T-helper 1 cell (primary cell): Measurements from ENCODE around the gene PGM5.

Experiments
- DNase-seq, 5 donors: peaks; one replicate each; pipeline ENCODE4 v3.0.0-alpha.2; 2012 to 2020

Gene PGM5

DNA sequence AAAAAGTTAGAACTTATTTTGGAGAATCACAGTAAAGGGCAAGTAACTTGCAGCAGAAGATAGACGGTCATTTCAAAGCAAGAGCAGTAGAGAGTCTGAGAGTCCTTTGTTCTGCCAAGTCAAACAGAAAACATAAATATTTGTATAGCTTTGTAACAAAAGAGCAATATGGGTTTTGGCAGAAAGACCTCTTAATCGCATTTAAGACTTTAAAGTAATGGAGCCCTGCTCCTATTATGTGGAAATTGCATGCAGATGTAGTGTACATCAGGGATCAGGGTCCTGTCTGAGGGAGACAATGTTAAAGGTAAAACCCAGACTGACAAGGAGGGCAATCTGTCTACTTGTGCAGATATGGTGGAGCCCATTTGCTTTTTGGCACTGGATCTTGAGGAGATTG, 87.2 kb downstream of the PGM5 start:
- DNase-seq: no peak

DNA sequence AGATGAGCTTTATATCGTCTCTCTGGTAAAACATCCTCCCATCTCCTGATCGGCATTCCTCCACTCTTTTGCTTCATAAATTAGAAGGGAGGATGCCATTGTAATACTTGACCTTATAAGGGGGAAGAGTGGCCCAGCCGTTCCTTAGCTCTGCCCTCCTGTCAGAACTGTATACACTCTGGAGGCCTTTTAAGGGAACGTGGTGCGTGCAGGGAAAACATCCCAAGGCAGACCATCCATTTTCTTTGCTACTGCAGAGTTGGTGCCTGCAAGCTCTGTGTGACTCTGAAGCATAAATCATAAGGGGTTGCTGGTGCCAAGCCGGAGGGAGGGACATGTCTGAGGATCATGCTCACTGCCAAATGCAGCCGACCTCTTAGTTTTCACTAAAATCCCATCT, 90.4 kb downstream of the PGM5 start:
- no peak for DNase-seq

DNA sequence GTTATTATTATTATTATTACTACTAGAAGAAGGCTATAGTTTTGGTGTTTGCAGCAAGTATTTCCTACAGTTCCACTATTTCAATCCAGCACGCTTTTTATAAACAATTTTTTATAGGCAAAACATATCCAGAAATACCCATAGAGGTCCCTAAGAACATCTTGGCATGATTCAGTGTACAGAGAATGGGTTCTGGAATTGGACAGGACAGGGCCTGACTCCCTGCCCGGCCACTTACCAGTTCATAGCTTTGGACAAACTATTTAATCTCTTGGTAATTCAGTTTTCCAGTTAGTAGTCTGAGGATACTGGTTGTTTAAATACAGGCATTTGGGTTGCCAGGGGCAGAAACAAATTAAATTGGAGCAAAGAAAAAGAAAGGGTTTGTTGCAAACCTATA, 91.2 kb downstream of the PGM5 start:
- DNase-seq: no peak

DNA sequence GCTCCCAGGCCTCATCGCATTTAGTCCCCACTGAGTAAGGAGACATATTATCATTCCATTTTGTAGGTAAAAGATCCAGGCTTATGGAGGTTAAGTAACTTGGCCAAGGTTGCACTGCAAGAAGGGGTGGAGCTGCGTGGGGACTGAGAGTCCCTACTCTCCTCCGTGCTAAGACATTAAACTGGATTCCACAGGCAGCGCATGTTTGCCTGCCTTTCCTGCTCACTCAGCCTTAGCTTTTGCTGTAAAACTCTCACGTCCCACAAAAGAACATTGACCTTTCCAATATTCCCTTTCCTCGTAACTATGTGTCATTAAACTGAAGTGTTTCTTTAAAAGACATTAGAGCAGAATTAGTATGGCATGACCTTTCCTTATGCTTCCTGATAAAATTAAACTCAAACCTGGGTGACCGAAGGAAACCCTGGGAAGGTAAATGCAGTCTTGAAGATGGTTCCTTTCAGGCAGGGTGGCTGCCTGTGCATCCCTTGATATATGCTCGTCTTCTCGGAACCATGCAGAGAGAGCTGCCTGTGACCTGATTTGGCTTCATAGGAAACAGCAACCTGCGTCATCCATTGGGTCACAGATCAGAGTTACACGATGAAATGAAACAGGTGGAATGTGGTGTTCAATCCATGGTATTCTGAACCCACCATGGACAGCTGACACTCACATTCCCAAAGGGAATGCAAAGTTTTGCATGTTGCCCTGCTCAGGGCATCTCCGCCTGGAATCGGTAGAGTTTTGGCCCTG, 98.3 kb downstream of the PGM5 start:
- DNase-seq: no peak

DNA sequence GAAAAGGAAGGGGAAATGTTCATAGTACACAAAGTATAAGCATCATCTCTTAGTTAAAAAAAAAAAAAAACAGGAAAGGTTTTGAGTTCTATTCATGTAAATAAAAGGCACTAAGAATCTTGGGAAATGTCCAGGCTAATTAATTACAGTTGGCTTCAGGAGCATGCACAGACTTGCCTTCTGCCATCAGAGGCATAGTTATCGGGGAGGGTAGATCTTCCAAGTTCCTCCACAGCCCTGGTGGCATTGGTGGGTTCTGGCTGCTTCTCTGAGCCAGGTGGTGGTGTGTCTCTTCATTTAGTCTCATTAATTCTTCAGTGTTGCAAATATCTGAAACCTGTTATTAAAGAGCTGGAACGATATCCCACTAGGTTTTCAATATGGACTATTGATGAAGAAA, 99.0 kb downstream of the PGM5 start:
- DNase-seq: no peak

DNA sequence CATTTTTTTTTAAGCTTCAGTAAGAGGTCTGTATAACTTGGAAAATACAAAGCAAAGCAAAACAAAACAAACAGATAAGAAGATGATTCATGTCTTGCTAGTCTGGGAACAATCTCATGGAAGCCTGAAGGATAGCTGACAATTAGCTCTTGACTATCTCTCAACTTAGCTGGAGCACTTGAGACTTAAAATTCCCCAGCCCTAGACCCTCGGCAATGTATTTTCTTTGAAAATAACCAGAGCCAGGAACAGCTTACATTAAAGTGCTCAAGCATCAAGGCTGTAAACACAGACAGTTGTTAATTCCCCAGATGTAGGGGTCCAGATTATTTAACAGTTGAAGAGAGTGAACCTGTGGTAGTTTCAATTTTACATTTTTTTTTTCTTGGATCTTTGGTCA, 101.4 kb downstream of the PGM5 start:
- DNase-seq: no peak

DNA sequence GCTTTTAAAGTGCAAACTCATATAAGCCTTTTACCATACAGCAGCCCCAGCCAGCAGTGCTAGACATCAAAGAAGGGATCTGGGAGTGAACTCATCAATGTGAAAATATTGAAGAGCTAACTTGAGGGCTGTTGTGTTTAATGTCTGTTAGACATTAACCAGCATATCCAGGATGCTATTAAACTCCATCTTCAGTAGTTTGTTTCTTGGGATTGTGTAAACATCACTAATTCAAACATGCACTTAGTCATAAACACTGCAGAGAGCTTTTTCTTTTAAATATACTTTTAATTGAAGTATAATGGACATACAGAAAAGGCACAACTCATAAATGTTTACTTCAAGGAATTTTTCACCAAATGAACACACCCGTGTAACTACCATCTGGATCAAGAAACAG, 102.5 kb downstream of the PGM5 start:
- no peak for DNase-seq

DNA sequence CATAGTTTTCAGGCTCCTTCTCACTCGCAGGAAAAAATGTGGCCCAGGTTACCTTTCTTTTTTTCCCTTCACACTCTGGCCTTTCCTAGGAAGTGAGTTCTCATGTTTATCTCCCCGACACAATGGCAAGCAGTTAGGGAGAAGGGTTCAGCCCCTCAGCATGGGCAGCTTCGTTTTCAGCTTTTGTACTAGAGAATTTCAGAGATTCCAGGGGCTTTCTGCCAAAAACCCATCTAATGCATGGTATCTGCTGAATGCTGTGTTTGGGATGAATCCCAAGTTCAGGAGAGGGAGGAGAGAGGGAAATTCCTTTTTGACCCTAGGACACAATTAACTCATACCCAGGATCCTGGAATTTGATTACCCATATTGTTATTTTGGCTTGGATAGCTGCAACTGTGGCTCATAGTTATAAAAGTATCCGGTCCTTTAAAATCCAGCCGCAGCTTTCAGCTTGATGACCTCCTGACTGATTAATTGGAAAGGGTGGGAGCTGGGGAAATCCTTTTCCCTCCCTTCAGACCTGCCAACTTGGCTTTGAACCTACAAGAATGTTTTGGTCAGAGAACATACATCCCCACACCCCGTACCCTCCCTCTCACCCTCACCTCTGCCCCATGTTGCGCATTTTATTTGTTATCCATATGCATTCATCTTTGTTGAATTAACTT, 105.8 kb downstream of the PGM5 start:
- DNase-seq: no peak

DNA sequence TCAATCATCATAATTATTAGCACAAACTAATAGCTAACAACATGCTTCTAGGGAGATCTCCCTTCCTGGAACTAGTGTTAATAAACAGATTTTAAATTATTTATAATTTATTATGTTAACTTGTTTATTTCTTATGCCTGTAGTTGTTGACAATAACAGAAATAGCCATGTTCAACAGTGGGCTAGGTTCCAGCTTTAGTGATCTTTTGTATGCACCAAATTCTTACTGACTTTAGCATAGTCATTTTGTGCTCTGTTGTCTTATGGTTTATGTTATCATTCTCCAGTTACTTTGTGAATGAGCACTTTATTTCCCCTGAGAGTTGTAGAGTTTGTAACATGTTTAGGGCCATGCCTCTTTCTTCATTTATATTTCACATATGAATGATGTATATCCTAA, 113.7 kb downstream of the PGM5 start:
- DNase-seq: no peak

DNA sequence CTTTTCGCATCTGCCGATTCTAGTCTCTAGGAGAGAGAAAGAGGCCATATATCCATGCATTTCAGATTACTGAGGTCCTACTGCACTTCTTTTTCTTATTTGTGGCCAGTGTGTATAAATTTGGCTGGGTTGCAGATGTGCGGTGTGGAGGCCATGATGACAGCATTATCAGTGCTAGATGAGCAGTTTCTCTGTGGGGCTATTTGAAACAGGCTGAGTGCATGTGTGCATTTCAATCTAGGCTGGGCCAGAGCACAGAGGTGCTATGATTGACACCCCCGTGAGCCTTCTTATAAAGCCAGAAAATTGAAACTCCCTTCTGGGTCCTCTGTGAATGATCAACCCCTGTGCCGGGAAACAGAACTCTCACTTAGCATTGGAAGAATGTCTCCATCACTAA, 114.2 kb downstream of the PGM5 start:
- DNase-seq: no peak

DNA sequence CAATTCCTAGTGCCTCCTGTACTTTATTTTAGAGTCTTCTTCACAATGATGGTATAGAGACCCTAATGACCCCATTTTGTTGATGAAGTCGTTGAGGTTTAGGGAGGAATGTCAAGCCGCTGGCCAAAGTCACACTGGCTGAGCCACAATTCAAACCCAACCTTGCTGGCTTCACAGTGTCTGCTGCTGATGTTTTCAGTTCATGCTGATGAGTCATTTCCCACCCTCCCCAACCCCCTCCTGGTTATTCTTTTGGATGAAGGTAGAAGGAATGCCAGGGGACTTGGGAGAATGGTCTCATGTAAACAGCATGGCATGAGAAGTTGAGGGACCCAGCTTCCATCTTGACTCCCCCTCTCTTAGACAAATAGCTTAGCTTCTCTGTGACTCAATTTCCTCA, 115.7 kb downstream of the PGM5 start:
- DNase-seq: no peak

DNA sequence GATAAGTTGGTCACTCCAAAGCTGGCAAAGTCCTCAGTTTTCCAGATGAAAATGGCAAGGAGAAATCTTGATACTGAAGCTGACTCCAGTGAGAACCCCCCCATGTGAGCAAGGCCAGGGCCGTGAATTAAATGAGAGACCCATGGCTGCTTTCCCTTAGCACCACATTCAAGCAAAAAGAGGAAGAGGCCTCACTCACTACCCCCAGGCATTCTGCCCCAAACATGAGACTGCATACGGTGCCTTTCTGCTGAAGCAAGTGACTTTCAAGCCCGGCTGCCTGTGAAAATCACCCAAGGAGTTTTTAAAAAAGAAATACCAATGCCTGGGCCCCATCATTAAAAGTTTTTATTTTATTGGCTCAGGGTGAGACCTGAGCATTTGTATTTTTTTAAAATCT, 117.4 kb downstream of the PGM5 start:
- no peak for DNase-seq

DNA sequence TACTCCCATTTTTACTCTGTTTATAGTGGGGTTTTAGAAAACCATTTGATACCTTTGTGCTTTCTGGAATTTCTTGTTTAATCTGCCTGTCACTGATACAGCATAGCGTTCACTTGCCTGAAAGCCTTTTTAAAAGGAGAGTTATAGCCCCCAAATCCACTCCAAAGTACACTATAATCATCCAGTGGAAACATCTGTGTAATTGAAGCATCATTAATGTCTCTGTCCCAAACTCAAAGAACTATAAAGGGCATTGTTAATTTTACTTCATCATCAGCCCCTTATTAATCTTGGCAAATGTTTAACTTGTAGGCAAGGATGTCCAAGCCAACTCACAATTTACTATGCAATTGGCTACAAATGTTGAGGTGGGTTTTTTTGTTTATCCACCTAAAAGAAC, 120.0 kb downstream of the PGM5 start:
- no peak for DNase-seq

DNA sequence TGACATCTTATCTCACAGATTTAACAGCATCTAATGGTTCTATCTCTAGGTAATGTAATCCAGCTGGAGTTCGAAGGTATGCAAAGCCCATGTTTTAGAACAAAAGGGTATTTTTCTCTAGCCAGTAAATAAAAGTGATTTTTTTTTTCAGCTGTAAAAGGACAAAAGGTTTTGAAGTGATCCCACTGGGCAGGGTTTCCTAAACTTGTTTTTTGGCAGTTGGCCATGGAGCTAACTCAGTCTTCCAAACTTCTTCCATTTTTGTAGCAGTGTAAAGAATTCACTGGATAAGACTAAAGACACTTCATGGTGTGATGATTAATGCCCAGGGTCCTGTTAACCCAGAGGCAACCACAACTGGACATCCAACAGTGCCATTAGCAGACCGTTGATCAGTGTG, 120.4 kb downstream of the PGM5 start:
- no peak for DNase-seq

DNA sequence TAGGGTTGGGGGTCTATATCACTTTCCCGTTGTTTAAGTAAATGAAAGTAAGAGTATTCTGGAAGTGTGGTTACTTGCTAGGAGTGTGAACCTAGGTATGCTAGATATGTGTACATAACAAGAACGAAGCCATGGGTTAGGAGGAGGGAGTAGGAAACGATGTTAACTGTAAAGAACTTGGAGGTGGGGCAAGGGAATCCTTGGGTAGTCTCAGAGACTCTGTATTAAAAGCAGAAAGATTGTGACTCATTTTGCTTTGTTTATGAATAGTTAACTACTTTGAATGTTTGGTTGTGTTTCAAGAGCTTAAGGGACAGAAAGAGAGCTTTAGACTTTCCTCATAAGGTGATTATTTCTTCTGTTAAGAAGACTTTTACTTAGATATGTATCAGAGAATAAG, 124.4 kb downstream of the PGM5 start:
- no peak for DNase-seq

DNA sequence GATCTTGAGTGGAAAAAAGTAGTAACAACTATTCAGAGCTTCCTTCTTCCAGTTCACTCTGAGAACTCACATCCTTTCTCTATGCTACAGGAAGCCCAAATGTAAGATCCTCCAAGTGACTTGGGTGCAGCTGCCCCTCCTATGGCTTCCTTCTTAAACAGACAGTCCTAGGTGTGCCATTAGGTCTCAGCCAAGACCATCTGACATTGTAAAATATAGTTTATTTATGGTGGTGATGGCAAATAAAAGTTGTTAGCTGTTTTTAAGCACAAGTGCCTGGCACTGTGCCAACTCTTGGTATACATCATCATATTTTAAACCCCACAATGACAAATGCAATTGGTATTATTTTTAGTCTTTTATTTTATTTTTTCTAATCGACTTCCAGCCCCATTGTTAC, 126.1 kb downstream of the PGM5 start:
- DNase-seq: no peak

DNA sequence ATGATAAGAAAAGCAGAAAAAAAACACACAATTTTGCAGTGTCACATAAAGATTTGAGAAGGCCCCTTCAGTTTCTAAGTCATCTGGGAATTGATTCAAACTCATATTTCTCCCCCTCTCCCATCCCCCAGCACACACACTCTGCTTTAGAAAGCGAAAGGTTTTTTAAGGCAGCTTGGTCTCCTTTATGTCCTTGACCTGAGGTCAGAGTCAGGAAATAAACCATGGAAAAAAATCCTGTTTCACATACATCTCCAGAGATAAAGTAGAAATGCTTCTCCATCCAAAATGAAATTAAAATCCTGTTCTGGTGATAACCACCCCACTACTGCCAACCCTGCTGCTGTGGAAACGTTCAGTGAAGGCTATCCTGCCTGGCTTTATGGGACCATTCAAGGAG, 131.7 kb downstream of the PGM5 start:
- DNase-seq: no peak

DNA sequence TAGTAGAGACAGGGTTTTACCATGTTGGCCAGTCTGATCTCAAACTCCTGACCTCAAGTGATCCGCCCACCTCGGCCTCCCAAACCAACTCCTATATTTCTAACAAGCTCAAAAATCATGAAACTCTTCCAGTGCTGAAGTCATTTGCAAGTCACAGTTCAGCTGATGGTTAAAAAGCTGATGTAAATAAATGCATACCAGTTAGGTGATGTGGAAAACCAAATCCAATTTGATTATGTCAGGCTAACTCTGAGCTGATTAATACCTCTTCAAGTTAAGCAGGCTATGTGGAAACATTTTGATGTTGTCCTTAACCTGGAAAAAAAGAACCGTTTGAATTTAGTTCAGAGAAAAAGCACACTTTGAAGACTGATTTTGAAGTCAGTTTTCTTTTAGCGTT, 133.2 kb downstream of the PGM5 start:
- no peak for DNase-seq

DNA sequence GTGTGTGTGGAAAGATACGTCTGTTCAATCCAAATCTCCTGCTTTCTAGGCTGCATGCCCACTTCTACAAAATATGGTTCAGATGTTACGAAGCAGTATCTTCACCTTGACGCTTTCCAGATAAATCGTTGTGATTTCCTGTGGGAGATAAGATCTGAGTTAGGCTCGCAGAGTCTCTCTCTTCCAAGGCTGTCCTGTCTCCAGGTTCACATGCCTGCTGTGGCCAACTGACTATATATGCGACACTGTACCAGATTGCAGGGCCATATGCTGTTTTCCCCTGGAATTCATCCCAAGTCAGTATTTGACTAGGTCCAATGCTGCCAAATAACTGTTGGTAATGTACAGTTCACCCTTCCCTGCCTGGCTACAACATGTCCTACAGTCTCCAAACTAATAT, 136.4 kb downstream of the PGM5 start:
- no peak for DNase-seq

DNA sequence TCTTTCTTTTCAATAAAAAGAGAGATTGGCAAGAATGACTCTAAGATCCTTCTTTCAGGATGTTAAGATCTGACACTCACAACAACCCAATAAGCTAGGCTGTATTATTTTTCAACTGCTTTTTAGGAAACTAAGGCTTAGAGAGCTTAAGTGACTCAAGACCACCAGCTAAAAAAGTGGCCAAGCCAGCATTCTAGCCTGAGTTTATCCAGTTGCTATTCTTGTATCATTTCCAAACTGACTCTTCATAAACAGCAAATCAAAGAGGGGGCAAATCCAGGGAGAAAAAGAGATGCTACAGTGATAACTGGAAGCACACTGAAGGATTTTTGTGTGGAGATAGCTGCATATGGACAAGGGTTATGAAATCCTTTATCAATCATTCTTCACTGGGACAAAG, 137.1 kb downstream of the PGM5 start:
- no peak for DNase-seq

DNA sequence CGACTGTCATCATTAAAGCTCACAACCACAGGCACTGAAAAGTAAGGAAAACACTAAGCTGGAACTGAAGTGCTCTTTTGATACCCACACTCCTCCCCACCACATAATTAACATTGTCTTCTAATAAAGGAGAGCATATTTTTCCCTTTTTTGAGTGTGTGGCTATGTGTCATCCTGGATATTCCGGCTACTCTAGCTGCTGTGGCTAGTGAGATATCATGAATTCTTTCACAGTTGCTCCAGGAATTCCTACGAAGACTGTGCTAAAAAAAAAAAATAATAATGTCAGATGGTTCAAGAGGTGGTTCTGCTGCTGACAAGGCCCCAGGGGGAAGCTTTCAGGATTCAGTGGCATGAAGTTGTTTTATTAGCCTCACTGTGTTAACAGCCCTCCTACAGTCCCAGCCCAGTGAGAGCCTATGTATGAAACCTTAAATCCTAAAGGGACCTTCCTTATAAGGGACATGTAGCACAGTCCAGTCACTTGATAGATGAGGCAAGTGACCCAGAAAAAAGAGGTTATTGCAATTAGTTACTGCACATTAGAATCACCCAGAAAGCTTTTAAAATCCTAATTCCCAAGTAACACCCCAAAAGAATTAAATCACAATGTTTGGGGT, 137.7 kb downstream of the PGM5 start:
- DNase-seq: no peak

DNA sequence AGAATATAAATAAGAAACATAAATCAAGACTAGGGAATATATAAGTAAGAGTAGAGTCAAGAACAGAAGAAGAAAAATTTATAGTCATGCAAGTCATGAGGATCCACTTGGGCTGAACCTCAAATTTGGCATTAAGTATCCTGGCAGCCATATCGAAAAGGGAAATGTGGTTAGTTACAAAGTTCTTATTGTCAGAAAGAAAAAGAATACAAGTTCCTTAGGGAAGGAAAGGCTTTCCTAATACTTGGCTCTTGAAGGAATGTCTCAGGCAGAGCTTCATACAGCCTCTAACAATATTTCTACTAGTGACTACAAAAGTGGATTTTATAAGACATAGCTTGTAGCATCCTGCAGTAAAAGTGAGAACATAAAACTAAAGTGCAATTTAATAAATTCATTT, 138.8 kb downstream of the PGM5 start:
- no peak for DNase-seq

DNA sequence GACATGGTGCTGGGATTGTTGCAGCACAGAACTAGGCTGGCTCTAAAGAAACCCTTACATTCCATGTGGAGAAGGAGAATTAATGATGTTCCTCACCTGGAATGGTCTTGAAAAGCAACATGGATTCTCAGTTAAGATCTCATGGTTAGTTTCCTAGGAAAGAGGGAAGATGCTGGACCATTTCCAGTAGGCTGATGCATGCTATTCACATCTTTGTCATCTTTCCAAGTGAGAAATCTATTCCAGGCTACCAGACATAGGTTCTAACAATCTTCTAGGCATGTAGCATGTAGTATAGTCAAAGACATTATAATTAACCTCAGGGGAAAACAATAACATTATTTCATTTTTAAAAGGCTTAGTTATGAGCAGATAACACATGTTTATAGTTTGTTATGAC, 139.9 kb downstream of the PGM5 start:
- no peak for DNase-seq

DNA sequence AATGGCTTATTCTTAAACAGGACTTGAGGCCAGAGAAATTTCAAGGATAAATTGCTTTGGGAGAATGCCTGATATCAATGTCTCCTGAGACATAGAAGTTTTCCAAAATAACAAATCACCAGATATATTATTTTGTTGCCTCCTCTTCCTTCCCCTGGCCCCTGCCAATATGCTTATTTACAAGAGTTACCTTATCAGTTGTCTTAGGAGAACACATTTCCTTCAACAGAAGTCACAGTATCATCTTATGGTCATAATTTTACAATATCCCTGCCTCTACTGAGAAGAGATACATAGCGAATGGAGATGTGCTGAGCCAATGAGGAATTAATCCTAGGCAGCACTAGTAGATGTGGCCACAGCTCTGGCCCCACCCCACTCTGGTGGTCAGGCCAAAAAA, 141.2 kb downstream of the PGM5 start:
- DNase-seq: no peak

DNA sequence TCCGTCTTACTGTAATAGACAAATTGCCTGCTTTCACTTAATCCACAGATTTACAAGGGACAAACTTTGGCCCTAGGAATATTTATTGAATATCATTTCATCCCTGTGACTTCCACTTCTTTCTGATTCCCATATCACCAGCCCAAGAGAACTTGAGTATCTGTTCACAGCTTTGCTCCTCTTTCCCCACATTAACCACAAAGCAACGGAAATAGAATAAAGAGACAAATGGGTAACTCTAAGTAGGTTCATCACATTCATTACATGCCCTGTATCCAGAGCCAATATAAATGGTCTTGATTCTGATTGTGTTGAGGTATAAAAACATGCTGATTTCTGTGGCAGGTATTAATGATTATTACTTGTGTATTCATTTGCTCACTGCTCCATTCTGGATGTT, 142.4 kb downstream of the PGM5 start:
- DNase-seq: no peak
